KOPT-K1 (cell line): ENCODE results near the gene RBSN.

Experiments
- H3K27ac ChIP-seq: fragments of 200-600 bp; sonication (generic); 2 replicates; pipeline ENCODE4 v1.5.1; 2016; ENCODE audit warnings: antibody characterized with exemption, mild to moderate bottlenecking, low read depth, low read length; ENCODE audit not compliant: poor library complexity, severe bottlenecking
- H3K36me3 ChIP-seq: fragments of 200-600 bp; sonication (generic); 2 replicates; pipeline ENCODE4 v1.5.1; 2017; ENCODE audit warnings: antibody characterized with exemption, mild to moderate bottlenecking, low read length, moderate library complexity; ENCODE audit not compliant: insufficient read depth
- H3K9me3 ChIP-seq: fragments of 200-600 bp; sonication (generic); 2 replicates; pipeline ENCODE4 v1.5.1; 2017; ENCODE audit warnings: antibody characterized with exemption, low read length, mild to moderate bottlenecking; ENCODE audit not compliant: insufficient read depth, poor library complexity, severe bottlenecking

RBSN gene

DNA sequence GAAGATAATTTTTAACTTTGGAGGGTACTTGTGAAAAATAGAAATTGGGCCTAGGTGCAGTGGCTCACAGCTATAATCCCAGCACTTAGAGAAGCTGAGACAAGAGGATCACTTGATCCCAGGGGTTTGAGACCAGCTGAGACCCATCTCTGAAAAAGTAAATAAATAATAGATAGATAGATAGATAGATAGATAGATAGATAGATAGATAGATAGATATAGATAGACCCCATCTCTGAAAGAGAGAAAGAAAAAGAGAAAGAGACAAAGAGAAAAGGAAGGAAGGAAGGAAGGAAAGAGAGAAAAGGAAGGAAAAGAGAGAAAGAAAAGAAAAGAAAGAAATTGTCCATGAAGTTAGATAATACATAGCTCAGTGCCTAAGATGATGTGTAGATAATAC is 69.3 kb downstream of the RBSN start:
- Histone ChIP-seq H3K27ac (no peak overlapping the region), H3K36me3 (peaks cover 100% of the 10 kb centered on the region), H3K9me3 (no peaks in the 10 kb centered on the region)

DNA sequence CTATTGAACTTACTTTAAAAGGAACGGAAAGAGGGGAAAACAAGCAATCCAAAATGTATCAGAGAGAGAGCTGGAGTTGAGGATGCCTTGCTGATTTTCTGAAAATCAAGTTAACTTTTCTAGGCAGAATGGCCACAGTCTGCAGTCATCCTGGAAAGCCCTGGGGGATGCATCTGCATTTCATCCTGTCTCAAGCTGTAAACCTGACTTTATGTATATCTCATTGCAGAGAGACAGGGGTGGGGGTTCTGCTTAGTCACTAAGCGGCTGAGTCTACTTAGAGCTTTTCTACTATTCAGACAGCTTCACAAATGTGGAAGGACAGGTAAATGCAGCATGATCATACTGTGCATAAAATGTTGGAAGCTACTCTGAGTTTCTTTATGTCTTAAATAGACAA is 75.2 kb downstream of the RBSN start:
- Histone ChIP-seq H3K9me3 (no peaks in the 10 kb centered on the region), H3K36me3 (peaks cover 98% of the 10 kb centered on the region), H3K27ac (no peak overlapping the region)

DNA sequence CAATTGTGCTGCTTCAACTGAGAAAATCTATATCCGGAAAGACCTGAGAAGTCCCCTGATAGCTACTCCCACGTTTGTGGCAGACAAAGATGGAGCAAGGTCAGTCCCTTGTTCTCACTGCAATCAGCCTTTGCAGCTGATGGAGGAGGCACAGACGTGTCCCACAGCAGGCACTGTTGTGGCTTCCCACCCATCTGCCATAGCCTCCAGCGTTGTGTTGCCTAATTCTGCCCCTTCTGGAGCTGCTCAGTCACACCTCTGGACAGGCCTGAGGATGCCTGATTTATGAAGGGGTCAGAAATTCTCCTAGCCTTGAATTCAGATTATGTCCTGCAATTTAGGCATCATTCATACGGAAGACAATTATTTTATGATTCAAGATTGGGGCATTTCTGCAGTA is 75.7 kb downstream of the RBSN start:
- Histone ChIP-seq H3K27ac (no peak overlapping the region), H3K9me3 (no peaks in the 10 kb centered on the region), H3K36me3 (peaks cover 98% of the 10 kb centered on the region)
